ENCODE results near the gene PNPLA3. TPM values are rescaled to one million over a fixed set of nuclear protein-coding genes. Genes with fewer than 3 reads are reported as not detected.

The PNPLA3 gene
- total and polyA plus RNA-seq, 2 of the 4 experiments (the other 2 are of a cell fraction): 3.6 to 7.5 TPM

- TF ChIP-seq, protein P1, sequence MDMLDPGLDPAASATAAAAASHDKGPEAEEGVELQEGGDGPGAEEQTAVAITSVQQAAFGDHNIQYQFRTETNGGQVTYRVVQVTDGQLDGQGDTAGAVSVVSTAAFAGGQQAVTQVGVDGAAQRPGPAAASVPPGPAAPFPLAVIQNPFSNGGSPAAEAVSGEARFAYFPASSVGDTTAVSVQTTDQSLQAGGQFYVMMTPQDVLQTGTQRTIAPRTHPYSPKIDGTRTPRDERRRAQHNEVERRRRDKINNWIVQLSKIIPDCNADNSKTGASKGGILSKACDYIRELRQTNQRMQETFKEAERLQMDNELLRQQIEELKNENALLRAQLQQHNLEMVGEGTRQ (IDR thresholded peaks at IDR 0.05; ENCODE audit: low read depth, low read length): no peak
- TF ChIP-seq MAFK (IDR thresholded peaks at IDR 0.05; ENCODE audit: low read depth, low read length) (no peak), POLR2A (IDR thresholded peaks at IDR 0.05; ENCODE audit: low read depth, low read length) (no peak), RFX5 (IDR thresholded peaks at IDR 0.05; ENCODE audit: low read depth, low read length) (no peak), FOS (IDR thresholded peaks at IDR 0.05; ENCODE audit: low read depth, low read length) (no peak)
Measured at GRCh38 chr22:43883719-43884415, 39.7 kb upstream of the PNPLA3 start (continued).
